Stimulated activated CD8-positive, alpha-beta memory T cell treated with anti-CD3 and anti-CD28 coated beads, Interleukin-4, amount 100 ng/mL, for 48 hours (primary cell): Measurements from ENCODE around the gene PLA2G4D.
A peak's percentile ranks its signal among the peaks of the same experiment; 100 is the strongest.
"Not testable (repeated sequence)": the region's sequence is repeated elsewhere in the genome, so short reads cannot be mapped to it uniquely, and the experiment has no call there.

Experiments used
- DNase-seq: peaks from one replicate; pipeline ENCODE4 v3.0.0-alpha.2; 2020

PLA2G4D gene

DNA sequence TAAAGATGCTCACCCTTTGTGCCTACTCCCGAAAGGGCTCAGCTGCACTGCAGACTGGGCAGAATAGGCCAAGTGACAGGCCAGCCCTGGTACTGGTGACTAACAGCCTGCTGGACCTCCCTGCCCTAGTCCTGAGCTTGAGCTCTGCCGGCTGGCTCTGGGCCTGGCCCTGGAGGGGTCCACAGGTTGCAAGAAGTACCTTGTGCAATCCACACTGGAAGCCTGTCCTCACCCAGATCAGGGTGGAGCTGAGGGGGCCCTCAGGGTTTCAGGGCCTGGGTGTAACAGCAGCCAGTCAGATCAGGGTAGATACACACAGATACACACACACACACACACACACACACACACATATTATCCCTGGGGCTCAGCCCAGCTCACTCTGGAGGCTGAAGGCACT is 27.3 kb upstream of the PLA2G4D start:
- no peak for DNase-seq

DNA sequence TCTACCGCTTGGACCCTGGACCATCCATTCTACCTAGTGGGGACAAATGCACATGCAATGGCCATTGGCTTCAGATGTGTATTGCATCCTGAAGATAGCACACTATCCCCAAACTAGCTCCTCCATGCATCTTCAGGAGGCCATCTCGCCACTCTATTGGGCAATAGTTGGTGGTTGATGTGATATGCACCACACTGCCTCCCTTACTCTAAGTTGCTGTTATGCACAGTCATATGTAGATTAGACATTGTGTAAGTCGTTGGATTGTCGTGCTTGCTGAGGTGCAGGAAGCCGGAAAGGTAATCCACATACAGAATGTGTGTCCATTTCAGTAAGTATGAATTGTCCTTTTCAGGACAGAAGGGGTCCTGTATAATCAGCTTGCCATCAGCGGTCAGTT is 26.7 kb upstream of the PLA2G4D start:
- DNase-seq: no peak

DNA sequence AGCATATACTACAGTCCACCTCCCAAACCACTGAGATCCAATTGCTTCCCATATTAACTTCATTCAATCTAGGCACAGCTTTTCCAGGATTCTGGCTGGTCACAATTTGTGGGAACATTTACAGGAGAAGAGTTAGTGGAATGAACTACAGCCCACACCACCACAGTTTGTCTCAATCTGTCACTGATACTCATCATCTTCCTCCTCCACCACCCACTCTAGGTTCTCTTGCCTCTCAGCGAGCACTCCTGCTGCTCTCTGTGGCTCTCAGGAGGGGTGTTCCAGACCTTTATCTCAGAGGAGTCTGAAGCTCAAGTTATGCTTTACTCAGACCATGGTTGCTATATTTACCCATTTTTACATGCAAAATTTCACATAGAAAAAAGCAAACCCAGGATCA is 25.9 kb upstream of the PLA2G4D start:
- DNase-seq: no peak

DNA sequence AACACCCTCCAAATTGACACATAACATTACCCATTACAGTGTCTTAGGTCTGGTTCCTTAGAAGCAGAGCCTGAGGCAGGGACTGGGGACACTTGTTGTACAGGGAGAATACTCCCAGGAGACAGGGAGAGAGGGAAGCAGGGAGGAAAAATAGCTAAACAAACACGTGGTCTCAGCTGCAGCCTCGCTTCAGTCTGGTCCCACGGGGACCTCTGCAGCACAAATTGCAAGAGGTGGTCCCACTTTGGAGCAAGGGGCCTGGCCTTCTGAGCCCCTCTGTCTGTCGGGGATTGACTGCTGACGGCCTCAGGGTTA is 25.0 kb upstream of the PLA2G4D start:
- DNase-seq: no peak

GRCh38 chr15:42118650-42119445 is 24.5 kb upstream of the PLA2G4D start:
- DNase-seq: no peak

DNA sequence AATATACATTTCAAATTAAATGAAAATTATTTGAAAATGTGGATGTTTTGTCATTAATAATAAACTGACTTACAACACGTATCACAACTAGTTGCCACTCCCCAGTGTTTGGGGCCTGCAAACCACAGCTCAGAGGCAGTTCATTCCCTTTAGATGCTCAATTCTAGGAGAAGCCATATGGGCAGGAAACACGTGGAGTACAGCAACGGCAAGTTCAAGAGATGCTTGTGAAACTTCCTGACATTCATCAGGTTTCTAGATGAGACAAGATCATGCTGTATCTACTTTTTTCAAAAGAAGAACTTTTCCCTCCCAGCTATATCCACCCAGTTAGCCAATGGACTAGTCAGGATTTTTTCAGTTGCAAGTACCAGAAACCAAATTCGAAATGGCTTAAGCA is 17.6 kb upstream of the PLA2G4D start:
- no peak for DNase-seq

GRCh38 chr15:42110367-42110766 is 16.0 kb upstream of the PLA2G4D start:
- DNase-seq: no peak

DNA sequence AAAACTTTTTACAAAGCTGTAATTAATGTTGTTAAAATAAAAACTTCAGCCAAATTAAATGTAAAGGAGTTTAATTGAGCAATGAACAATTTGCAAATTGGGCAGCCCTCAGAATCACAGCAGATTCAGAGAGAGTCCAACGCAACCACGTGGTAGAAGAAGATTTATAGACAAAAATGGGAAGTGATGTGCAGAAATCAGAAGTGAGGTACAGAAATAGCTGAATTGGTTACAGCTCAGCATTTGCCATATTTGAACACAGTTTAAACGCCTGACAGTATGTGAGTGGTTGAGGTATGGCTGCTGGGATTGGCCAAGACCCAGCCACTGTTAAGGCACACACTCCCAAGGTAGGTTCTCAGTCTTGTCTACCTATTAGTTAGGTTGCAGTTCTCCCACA is 14.4 kb upstream of the PLA2G4D start:
- DNase-seq: no peak

DNA sequence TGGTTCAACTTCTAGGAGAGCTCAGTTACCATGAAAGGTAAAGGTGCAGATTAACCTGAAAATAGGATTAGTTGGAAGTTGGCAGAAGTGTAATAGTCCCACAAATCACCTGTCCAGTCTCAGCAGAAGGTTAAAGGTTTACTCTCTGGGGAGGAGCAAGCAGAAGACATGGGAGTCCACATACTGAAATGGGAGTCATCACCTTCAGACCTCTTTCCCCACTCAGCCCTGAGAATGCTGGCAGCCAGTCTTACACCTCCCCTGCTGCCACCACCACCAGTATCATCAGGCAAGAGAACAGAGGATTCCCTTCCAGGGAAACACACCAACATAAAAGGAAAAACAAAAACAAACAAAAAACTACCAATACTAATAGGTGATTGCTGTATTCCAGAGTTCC is 13.8 kb upstream of the PLA2G4D start:
- no peak for DNase-seq

GRCh38 chr15:42107473-42107872 is 13.1 kb upstream of the PLA2G4D start:
- DNase-seq: peak; percentile 63

DNA sequence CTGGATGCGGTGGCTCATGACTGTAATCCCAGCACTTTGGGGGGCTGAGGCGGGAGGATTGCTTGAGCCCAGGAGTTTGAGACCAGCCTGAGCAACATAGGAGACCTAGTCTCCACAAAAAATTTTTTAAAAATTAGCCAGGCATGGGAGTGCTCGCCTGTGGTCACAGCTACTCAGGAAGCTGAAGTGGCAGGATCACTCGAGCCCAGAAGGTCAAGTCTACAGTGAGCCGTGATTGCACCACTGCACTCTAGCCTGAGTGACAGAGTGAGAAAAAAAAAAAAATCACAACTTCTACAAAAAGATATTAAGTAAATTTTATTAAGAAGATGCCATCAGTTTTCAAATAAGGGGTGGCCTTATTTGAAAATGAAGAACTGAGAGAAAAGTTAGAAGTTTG is 11.9 kb upstream of the PLA2G4D start:
- no peak for DNase-seq

GRCh38 chr15:42104095-42104891 is 9.9 kb upstream of the PLA2G4D start:
- DNase-seq: no peak

- no peak for DNase-seq
Observed at GRCh38 chr15:42102646-42103235, 8.4 kb upstream of the PLA2G4D start.

DNA sequence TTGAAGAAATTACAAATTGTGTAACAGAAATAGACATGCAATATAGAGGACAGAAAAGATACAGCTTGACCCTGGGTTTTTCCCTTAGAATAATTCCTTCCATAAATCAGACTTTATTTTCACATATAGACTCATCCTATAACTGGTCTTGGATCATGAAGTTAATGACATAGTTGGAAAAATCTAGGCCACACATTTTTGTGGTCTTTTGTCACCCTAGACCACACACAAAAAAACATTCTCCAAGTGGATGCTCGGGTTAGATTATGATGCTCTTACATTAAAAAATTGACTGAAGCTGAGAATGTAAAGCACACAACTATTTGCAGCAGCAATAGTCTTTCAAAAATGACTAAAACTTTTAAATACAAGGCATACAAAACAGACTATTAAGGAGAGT is 7.5 kb upstream of the PLA2G4D start:
- no peak for DNase-seq

DNA sequence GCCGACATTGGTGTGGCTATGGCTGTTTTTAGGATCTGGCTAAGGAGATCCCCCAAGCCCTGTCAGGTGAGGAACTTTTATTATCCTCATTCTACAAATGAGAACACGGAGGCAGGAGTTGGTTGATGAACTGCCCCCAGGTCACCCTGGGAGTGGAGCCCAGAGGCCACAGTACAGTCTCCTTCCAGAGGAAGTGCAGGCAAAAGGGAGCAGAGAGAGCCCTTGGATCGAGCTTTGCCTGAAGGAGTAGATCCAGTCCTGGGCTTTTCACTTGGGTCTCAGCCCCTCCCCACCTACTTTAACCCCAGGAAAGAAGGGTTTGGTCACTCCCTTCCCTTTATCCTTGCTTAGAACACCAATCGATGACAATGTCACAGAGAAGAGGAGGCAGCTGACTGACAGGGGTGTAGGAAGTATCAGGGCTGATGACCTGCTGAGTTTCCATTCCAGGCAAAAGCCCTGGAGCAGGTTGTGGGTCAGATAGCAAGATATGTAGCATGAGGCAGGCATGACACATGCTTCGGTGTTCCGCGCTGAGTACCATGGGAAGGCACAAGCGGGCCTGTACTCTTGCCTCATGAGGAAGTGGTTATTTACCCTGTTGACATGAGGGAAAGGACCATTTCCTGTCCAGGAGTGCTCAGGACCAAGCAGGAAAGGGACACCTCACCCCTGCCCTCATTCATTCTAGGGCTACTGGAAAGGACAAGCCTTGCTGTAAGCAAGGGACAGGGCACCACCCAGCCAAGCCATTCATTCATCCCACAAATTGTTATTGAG is 5.8 kb upstream of the PLA2G4D start:
- no peak for DNase-seq

DNA sequence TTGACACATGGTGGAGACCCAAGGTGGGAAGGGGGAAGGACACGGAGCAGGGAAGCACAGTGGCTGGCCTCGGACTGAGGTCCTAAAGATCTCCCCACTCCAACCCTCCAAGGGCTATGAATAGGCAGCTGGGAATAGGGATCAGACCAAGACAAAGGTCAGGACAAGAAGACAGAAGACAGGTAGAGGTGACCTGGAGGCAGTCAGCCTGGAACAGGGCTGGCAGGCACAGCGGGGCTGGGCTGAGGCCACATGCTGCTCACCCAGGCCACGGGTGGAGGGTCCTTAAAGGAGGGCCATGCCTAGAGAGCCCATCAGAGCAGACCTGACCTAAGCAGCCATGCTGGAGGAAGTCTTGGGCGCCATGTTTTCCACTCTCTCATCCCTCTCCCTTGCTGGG is 2.7 kb upstream of the PLA2G4D start:
- no peak for DNase-seq

GRCh38 chr15:42093966-42094365 is 396 bp downstream of the PLA2G4D start:
- DNase-seq: no peak

DNA sequence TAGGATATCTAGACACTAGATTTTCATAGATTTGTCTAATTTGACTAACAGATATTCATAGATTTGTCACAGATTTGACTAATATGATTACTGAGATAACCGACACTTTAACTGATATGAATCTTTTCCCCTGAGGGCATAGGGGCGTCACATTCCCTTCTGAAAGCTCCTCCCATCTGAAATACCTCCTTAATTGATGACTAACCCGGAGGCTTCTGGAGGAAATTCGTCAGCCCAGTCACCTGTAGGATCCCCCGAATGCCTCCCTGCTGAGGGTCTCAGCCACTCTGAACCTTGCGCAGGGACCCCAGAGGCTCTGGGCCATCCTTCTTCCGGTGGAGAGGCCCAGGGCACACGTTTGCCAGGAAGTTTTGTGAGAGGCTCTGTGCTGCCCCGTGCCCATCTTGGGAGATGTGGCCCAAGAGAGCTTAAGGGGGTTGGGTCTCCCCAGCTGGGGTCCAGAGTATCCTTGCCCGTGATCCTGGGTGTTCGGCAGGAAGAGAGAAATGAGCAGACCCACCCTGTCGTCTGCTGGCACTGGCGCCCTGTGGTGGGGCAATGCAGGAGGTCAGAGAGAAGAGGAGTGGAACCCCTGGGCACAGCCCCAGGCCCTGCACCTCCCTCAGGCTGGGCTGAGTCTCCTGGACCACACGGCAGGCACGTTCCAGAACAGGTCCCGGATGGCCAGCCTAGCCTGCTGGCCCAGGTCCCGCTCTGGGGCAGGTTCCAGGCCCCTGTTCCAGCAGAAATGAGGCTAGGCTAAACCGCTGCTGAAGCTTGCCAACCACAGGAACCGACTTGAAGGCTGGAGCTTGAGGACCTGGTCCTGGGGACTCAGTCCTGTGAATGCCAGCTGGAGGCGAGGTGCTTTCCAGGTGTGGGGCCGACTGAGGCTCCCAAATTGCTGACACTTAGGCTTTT is 1.7 kb downstream of the PLA2G4D start:
- no peak for DNase-seq

DNA sequence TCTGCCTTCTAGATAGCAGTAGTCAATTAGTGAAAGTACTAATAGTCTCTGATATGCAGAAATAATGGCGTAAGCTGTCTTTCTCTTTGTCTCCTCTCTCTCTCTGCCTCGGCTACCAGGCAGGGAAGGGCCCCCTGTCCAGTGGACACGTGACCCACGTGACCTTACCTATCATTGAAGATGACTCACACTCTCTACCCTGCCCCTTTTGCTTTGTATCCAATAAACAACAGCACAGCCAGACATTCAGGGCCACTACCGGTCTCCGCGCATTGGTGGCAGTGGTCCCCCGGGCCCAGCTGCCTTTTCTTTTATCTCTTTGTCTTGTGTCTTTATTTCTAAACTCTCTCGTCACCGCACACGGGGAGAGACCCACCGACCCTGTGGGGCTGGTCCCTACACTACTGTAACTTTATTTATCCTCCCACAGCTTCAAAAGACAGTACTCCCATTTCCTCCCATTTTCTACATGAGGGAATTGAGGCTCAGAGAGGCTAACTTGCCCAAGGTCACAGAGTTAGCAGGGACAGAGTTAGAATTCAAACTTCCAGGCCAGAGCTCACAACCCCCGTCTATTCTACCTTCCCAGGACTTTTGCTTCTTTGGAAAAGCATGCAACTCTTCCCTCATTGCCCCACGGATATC is 2.5 kb downstream of the PLA2G4D start:
- not testable (repeated sequence) for DNase-seq

- peak; percentile 6 for DNase-seq
Observed at GRCh38 chr15:42090781-42091180, 3.6 kb downstream of the PLA2G4D start.

DNA sequence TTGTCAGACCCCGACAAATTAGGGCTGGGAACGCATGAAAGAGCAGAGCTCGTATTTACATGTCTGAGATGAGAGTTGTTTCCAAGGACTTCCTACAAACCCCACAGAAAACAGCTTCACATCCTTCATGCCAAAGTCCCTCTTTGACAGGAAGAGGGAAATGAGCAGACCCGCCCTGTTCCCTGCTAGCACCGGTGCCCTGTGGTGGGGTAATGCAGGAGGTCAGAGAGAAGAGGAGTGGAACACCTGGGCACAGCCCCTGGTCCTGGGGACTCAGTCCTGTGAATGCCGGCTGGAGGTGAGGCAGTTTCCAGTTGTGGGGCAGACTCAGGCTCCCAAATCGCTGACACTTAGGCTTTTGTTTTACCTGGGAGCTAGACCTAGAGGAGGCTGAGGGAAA is 4.0 kb downstream of the PLA2G4D start:
- peak; percentile 17 for DNase-seq

DNA sequence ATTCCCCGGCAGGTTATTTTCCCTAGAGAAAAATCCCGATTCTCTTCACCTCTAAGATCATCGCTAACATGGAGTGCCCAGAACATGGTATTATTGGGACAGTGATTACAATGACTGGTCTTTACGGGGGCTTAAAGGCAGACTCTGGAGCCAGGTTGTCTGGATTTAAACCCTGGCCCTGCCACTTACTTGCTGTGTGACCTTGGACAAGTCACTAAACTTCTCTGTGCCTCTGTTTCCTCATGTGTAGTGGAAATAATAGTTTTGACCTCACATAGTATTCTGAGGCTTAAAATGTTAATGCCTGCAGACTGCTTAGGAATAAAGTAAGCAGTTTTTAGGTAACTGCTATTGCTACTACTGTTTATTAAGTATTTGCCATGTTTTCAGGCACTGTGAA is 4.4 kb downstream of the PLA2G4D start:
- DNase-seq: peak; percentile 16
